Measurements from ENCODE around the gene CRACR2B. TPM values are rescaled to one million over a fixed set of nuclear protein-coding genes. Genes with fewer than 3 reads are reported as not detected.

CRACR2B gene
- total and polyA plus RNA-seq, 2 donors from 2014 or later: 16.5 to 22.6 TPM

DNA sequence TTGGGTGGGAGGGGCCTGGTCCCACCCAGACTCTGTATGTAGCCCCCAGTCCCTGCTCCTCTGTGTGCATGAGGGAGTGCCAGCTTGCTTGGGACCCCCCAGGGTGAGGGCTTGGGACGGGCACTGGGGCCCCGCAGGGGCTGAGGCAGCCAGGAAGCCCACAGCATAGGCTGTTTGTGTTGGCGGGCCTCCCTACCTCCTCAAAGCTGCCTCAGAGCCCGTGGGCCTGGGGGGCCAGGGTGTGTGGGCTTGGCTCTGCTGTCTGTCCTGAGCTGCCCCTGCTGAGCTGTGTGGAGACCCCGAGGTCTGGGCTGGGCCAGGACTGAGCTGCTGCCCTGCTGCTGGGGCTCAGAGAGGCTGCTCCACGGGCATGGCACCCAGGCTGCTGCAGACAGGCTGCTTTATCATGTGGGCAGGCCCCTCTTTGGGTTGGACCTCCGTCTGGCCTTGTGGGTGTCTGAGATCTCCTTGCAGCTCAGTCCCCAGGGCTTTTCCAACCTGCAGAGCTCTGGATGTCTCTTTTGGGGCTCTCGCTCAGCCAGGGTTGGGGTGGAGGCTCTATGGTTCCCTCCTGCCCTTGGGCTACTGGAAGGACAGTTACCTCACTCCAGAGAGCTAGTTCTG is 18.3 kb downstream of the CRACR2B start:
- peaks cover 0 to 31% (median 15%) of the 10 kb centered on the region in 3 donors for H3K4me1 ChIP-seq (ENCODE audit: control insufficient read depth in 2 of 3, insufficient read depth in 2 of 3, low read depth in 1 of 3, low read length in 3 of 3)
- no peaks in the 10 kb centered on the region for H3K36me3 ChIP-seq (ENCODE audit: control insufficient read depth in 2 of 3, insufficient read depth in 3 of 3, low read length in 3 of 3)
- H3K27ac ChIP-seq (ENCODE audit: low read depth in 2 of 2, low read length in 2 of 2): no peak overlapping the region
- H3K4me3 ChIP-seq (ENCODE audit: low read length in 3 of 3): no peak overlapping the region
- H3K27me3 ChIP-seq (ENCODE audit: control insufficient read depth, insufficient read depth, low read length): no peaks in the 10 kb centered on the region
- TF ChIP-seq, protein P1, sequence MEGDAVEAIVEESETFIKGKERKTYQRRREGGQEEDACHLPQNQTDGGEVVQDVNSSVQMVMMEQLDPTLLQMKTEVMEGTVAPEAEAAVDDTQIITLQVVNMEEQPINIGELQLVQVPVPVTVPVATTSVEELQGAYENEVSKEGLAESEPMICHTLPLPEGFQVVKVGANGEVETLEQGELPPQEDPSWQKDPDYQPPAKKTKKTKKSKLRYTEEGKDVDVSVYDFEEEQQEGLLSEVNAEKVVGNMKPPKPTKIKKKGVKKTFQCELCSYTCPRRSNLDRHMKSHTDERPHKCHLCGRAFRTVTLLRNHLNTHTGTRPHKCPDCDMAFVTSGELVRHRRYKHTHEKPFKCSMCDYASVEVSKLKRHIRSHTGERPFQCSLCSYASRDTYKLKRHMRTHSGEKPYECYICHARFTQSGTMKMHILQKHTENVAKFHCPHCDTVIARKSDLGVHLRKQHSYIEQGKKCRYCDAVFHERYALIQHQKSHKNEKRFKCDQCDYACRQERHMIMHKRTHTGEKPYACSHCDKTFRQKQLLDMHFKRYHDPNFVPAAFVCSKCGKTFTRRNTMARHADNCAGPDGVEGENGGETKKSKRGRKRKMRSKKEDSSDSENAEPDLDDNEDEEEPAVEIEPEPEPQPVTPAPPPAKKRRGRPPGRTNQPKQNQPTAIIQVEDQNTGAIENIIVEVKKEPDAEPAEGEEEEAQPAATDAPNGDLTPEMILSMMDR (IDR thresholded peaks at IDR 0.05; ENCODE audit: borderline replicate concordance, extremely low read depth, insufficient read depth): no peak
- FAIRE-seq (no peak), DNase-seq (no peak)
- intact Hi-C loops (cut with DNase I): no loop called here
- no peaks in the 10 kb centered on the region for H3K9me3 ChIP-seq (ENCODE audit: control insufficient read depth in 2 of 3, insufficient read depth in 1 of 3, low read length in 3 of 3)
- H3K9ac ChIP-seq (ENCODE audit: low read length in 3 of 3): no peak overlapping the region

DNA sequence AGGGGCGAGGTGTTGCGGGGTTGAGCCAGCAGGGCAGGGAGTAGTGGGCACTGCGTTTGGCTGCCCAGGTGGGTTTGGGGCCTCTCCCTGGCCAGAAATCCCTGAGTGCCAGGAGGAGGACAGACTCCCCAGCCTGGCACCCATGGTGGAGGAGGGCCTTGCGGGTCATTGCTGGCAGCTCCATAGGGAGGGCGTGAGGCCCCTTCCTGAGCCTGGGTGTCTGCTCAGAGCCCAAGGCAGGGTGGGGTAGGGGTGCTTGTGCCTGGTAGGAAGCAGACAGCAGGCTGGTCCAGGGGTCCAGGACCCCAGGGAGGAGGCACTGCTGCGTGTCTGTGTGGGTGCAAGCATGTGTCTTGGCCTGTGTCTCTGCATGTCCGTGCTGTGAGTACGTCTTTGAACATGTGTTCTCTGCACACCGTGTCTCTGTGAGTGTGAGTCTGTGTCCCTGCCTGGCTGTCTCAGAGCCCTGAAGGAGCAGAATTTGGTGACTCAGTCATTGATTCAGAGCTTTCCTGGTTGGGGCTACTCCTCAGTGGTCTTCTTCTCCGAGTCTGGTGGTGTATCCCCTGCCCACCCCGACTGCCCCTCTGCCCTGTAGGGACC is 18.9 kb downstream of the CRACR2B start:
- Histone ChIP-seq H3K27me3 (ENCODE audit: control insufficient read depth, insufficient read depth, low read length) (no peaks in the 10 kb centered on the region), H3K9ac (ENCODE audit: low read length in 3 of 3) (no peak overlapping the region), H3K27ac (ENCODE audit: low read depth in 2 of 2, low read length in 2 of 2) (no peak overlapping the region), H3K36me3 (ENCODE audit: control insufficient read depth in 2 of 3, insufficient read depth in 3 of 3, low read length in 3 of 3) (no peaks in the 10 kb centered on the region), H3K9me3 (ENCODE audit: control insufficient read depth in 2 of 3, insufficient read depth in 1 of 3, low read length in 3 of 3) (no peaks in the 10 kb centered on the region), H3K4me1 (ENCODE audit: control insufficient read depth in 2 of 3, insufficient read depth in 2 of 3, low read depth in 1 of 3, low read length in 3 of 3) (peaks cover 0 to 29% (median 10%) of the 10 kb centered on the region in 3 donors), H3K4me3 (ENCODE audit: low read length in 3 of 3) (no peak overlapping the region)
- intact Hi-C loops (cut with DNase I): no loop called here
- DNase-seq (no peak), FAIRE-seq (no peak)
- TF ChIP-seq, protein P1 (IDR thresholded peaks at IDR 0.05; ENCODE audit: borderline replicate concordance, extremely low read depth, insufficient read depth): no peak

DNA sequence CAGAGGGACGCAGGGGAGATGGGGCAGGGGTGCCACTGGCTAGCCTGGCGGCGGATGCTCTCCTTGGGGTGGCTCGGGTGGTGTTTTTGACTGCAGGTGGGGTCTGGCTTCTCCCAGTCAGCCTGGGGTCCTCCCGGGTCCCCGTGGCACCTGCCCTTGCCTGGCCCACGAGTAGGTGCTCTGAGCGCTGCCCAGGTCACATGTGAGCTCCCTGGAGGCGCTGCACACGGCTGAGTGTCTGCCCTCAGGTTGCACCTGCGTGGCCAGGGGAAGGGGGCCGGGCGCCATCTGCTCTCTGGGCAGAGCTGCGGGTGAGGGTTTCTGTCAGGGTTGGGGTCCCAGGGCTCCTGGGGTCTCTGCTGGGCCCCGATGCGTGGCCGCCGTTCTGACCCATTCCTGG is 20.2 kb downstream of the CRACR2B start:
- DNase-seq (no peak), FAIRE-seq (no peak)
- H3K27ac ChIP-seq (ENCODE audit: low read depth in 2 of 2, low read length in 2 of 2): no peak overlapping the region
- no peaks in the 10 kb centered on the region for H3K36me3 ChIP-seq (ENCODE audit: control insufficient read depth in 2 of 3, insufficient read depth in 3 of 3, low read length in 3 of 3)
- intact Hi-C loops (cut with DNase I): no loop called here
- TF ChIP-seq, protein P1 (IDR thresholded peaks at IDR 0.05; ENCODE audit: borderline replicate concordance, extremely low read depth, insufficient read depth): no peak
- H3K4me1 ChIP-seq (ENCODE audit: control insufficient read depth in 2 of 3, insufficient read depth in 2 of 3, low read depth in 1 of 3, low read length in 3 of 3): peaks cover 0 to 29% (median 10%) of the 10 kb centered on the region in 3 donors
- H3K9ac ChIP-seq (ENCODE audit: low read length in 3 of 3): no peak overlapping the region
- H3K9me3 ChIP-seq (ENCODE audit: control insufficient read depth in 2 of 3, insufficient read depth in 1 of 3, low read length in 3 of 3): no peaks in the 10 kb centered on the region
- no peak overlapping the region for H3K4me3 ChIP-seq (ENCODE audit: low read length in 3 of 3)
- no peaks in the 10 kb centered on the region for H3K27me3 ChIP-seq (ENCODE audit: control insufficient read depth, insufficient read depth, low read length)

Data from kidney (tissue), 14 donors.